Glomerular visceral epithelial cell (primary cell): Measurements from ENCODE around the gene ANKRD12.
A peak's percentile ranks its signal among the peaks of the same experiment; 100 is the strongest.

Experiments
- DNase-seq: peaks from one replicate; pipeline ENCODE4 v3.0.0-alpha.2; 2016; ENCODE audit errors: extremely low spot score

The ANKRD12 gene

GRCh38 chr18:9106094-9106493 is 30.5 kb upstream of the ANKRD12 start:
- DNase-seq, result no peak

DNA sequence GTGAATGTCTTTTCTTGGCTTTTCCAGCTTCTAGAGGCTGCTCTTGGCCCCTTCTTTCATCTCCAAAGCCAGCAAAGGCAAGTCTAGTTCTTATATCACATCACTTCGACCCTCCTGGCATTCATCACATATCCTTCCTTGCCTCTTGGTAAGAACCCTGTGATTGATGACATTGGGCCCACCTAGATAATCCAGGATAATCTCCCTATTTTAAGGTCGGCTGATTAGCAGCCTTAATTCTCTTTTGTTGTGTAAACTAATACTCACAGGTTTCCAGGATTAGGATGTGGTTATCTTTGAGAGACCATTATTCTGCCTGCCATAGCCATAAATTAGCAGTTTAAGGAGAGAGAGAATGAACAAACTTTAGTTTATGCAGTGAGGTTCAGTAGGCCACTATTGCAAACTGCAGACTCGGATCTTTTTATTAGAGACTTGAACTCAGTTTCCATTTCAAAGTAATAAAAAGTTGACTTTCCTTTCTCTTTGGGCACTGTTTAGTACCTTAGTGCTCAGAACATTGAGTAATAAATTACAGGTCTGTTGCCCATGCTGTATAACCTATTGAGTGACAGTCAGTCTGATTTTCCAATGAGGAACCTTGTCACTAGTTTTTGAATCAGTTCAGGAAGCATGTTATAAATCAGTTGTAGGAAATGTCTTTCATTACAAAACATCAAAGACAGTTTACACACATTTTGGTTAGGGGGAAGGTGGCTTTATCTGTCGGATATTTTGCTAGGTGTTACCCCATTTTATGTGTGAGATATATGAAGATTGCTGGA is 29.6 kb upstream of the ANKRD12 start:
- no peak for DNase-seq

DNA sequence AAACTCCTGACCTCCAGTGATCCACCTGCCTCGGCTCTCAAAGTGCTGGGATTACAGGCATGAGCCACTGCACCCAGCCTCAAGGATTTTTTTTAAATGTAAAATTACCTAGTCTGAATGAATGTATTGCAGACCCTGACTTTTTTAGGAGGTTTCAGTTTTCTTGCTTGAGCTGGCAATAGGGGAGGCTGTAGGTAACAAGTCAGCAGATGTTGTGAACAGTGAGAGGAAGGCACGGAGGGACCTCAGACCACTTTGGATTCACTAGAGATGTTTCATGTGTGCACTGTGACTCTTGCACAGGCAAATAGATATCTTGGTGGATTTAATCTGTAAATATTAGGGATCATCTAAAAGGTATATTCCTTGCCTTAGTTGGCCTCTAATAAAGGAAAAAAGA is 27.7 kb upstream of the ANKRD12 start:
- no peak for DNase-seq

DNA sequence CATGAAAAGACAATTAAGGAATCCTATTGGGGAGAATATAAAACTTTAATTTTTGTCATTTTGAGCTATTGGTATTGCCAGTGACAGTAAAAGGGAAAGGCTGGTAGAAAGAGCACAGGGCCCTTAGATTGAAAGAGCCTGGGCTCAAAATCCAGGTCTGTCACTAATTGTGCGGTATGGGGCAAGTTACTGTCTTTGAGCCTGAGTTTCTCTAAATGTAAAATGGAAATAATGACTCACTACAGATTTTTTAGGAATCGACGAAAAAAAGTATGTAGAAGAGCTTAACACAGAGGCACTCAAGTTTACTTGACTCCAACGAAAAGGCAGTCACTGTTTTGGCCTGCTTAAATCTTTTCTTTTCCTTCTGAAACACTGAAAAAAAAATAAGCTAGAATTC is 27.1 kb upstream of the ANKRD12 start:
- DNase-seq, result no peak

DNA sequence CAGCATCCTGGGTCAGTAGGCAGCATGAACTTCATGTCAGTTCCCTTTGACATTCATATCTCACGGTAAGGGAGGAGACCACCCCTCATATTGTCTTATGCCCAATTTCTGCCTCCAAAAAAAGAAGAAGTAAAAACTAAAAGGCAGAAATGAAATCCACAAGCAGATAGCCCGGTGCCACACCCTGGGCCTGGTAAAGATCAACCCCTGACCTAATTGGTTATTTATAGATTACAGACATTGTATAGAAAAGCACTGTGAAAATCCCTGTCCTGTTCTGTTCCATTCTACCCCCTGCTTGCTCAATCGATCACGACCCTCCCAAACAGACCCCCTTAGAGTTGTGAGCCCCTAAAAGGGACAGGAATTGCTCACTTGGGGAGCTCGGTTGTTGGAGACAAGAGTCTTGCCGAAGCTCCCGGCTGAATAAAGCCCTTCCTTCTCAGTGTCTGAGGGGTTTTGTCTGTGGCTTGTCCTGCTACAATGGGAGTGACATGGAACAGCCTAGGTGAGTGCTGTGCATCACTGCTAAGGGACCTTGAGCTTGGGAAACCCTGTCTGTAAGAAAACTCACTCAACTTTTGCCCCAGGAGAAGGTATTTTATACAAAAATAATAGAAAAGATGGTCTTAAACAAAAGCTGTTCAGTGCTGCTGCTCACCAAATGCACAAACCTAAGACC is 23.0 kb upstream of the ANKRD12 start:
- DNase-seq, result no peak

GRCh38 chr18:9115984-9116383 is 20.6 kb upstream of the ANKRD12 start:
- no peak for DNase-seq

- DNase-seq, result no peak
Observed at GRCh38 chr18:9117980-9118841, 18.4 kb upstream of the ANKRD12 start.

DNA sequence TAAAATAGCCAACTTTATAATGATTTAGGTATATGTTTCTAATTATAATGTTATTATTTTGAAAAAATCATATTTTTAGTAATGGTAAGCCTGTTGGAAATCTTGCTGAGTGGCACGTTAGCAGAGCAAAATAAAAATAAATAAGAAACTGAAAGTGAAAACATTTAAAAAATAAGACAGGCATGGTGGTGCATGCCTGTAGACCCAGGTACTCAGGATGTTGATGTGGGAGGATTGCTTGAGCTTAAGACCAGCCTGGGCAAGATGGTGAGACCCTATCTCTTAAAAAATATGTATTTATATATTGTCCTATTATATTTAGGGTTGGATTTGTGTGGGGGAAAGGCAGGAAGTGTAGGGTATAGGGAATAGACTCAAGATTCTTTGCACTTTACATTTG is 15.8 kb upstream of the ANKRD12 start:
- no peak for DNase-seq

- no peak for DNase-seq
Observed at GRCh38 chr18:9123520-9123919, 13.1 kb upstream of the ANKRD12 start.

DNA sequence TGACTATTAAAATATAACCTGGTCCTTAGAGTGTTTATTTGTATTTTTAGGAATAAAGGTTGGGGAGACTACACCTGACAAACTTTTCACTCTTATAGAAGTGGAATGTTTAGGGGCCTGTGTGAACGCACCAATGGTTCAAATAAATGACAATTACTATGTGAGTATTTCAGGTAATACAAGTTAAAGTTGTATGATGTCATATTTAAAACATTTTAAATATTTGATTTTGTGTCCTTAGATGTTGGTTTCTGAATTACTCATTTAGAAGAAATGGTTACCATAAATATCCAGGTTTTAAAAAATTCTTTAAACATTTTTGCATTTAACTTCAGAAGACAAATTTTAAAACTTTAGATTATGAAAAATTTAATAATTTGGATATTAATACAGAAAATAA is 11.8 kb upstream of the ANKRD12 start:
- no peak for DNase-seq

- no peak for DNase-seq
Observed at GRCh38 chr18:9126337-9126736, 10.2 kb upstream of the ANKRD12 start.

- DNase-seq, result no peak
Observed at GRCh38 chr18:9130195-9130594, 6.4 kb upstream of the ANKRD12 start.

GRCh38 chr18:9130806-9131205 is 5.8 kb upstream of the ANKRD12 start:
- DNase-seq, result no peak

GRCh38 chr18:9132628-9133027 is 4.0 kb upstream of the ANKRD12 start:
- no peak for DNase-seq

DNA sequence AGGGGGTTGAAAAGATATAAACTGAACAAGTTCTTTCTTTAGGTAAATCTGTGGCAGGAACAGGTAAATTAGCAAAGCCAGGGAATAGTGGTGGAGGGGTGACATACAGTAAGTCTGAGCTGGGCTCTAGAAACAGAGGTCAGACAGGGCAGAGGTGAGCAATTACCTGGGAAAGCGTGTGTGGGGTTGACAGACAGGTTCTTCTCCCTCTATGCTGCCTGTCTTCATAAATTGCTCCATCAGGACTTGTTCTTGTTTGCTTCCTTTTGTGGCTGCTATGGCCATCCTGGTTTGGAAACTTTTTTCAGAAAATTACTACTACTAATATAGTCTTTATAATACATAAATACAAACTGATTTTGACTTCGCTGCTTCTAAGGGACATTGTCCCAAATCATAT is 3.4 kb upstream of the ANKRD12 start:
- DNase-seq, result no peak

DNA sequence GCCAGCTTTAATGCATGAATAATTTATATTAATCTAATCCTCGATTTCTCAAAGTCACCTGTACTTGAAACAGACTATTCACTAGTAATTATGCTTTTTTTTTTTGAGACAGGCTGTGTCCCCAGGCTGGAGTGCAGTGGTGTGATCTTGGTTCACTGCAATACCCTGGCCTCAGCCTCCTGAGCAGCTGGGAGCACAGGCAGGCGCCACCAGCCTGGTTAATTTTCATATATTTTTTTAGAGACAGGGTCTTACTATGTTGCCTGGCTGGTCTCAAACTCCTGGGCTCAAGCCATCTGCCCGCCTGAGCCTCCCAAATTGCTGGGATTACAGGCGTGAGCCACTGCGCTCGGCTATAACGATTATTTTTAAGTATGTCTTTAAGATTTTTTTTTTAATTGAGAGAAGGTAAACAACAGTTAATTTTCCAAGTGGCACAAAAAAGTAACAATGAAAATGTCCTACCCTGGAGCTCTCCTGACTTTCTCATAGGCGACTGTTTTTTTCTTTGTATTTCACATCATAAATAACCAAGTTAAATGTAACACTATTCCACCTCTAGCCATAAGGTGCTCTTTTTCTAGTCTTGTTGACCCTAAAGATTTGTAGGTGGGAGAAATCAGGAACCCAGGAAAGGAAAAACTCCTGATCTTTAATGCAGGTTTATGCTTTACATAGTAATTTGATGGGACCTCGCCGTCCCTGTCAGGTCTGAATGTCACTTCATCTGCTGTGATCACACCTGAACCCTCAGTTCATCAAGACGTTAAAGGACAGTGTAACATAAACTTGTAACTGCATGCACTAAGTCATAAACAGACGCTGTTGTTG is 1.3 kb upstream of the ANKRD12 start:
- DNase-seq, result no peak

DNA sequence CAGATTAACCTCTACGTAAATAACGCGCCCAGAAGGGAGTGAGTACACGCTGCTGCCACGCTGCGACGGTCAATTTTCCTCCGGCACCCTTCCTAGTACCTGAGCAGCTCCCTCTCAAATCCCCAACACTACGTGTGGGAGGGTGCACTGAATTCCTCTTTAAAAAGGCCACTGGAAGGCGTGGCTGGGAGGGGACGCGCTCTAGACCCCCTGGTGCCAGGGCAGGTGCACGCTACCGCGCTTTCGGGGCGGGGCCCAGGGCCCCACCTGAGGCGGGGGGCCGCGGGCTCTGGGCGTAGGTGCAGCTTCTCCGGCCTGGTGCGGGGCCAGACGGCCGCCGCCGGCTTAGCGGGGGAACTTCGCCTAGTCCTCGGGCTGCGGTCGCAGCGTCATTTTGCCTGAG is 668 bp upstream of the ANKRD12 start:
- DNase-seq, result peak; percentile 46

DNA sequence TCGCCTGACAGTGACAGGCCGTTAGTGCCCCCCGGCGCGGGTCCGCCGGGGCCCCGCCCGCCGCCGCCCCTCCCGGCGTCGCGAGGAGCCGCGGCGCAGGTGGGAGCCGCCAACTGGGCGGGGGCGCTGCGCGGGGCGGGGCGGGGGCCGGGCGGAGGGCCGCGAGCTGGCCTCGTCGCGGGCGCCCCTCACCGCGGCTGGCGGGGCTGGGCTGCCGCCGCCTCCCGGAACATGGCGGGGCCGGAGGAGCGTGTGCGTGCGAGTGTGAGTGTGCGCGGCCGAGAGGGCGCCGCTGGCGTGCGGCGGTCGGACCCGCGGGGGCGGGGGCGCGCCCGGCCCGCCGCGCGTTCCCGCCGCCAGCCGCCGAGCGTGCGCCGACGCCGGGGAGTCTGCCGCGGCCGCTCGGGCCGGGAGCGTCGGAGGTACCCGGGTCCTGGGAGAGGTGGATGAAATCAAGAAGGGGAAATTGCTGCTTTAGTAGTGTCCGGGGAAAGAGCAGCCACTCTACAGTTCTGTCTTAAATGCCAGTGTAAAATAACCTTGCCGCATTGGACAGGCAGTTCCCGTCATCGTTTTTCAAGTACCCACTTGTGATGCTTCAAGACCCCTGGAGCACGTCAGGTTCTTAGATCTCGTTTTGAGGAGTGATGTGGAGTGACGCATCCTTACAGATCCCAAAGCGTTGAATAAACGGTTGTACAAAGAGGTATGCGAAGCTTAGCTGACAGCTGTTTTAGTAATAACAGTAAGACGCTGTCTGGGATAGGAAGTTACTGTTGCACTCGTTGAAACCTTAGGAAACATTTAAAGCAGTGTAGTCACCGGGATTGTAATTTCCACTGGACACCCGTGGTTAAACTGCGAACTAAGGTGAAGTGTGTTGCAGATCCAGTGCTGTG is 836 bp downstream of the ANKRD12 start:
- DNase-seq, result peak; percentile 81

- DNase-seq, result no peak
Observed at GRCh38 chr18:9139400-9140039, 2.9 kb downstream of the ANKRD12 start.

- DNase-seq, result no peak
Observed at GRCh38 chr18:9140381-9140780, 3.8 kb downstream of the ANKRD12 start.
